HG03196 (cell line): ENCODE data around the gene ZNF493.

Experiments used
- ATAC-seq: cut with Tn5 transposase; IDR thresholded peaks from one replicate; pipeline ENCODE4 v1.9.1; 2021; ENCODE audit not compliant: unreplicated experiment

The ZNF493 gene

GRCh38 chr19:21462540-21462939, 65.6 kb downstream of the ZNF493 start:
- no peak for ATAC-seq

- no peak for ATAC-seq
Measured at GRCh38 chr19:21463449-21464105, 66.6 kb downstream of the ZNF493 start.

- no peak for ATAC-seq
Measured at GRCh38 chr19:21466627-21467026, 69.7 kb downstream of the ZNF493 start.

- no peak for ATAC-seq
Measured at GRCh38 chr19:21468791-21469190, 71.9 kb downstream of the ZNF493 start.

GRCh38 chr19:21472507-21472906, 75.6 kb downstream of the ZNF493 start:
- ATAC-seq, result no peak

- ATAC-seq, result no peak
Measured at GRCh38 chr19:21474671-21475181, 77.8 kb downstream of the ZNF493 start.
